Spleen (tissue), 7 donors: ENCODE measurements around the gene PEX14.

Experiments used
- CTCF ChIP-seq, 11 experiments: fragments of 200-600 bp in 7 of 11; fragments of 450-650 bp in 4 of 11; sonication (generic) in 4 of 11; IDR thresholded peaks in 8 of 11; conservative IDR thresholded peaks in 3 of 11; 1 replicate in 7 of 11; 2 replicates in 4 of 11; pipeline versions ENCODE4 v1.4.0 to v1.8.0; 2016 to 2021; ENCODE audit warnings: antibody characterized with exemption in 11 of 11, inconsistent platforms in 4 of 11, mild to moderate bottlenecking in 1 of 11
- POLR2A ChIP-seq, 3 donors: fragments of 450-650 bp; IDR thresholded peaks; one replicate each; pipeline ENCODE4 v1.5.1; 2017; ENCODE audit warnings: antibody characterized with exemption in 3 of 3, mild to moderate bottlenecking in 1 of 3
- POLR2AphosphoS5 ChIP-seq, 3 donors: sonication (generic); formaldehyde crosslinking; IDR thresholded peaks; one replicate each; pipeline ENCODE4 v1.5.1; 2017; ENCODE audit warnings: antibody characterized with exemption in 3 of 3
- donor health status: DM: no; HTN: no; CAD: no; lungs with moderate emphysema.
- donor health status: DM: no; HTN: no; CAD: no.
- donor health status: DM: no; HTN: no; CAD: no.

GRCh38 chr1:10546896-10547295, 72.1 kb downstream of the PEX14 start:
- TF ChIP-seq CTCF (IDR thresholded peaks at IDR 0.05 in 8 of 11, conservative IDR thresholded peaks at IDR 0.05 in 3 of 11), result no peak
- no peak for TF ChIP-seq POLR2A (IDR thresholded peaks at IDR 0.05)
- TF ChIP-seq POLR2AphosphoS5 (IDR thresholded peaks at IDR 0.05), result no peak
